H9 (cell line): Measurements from ENCODE around the gene ITGB6. TPM values are rescaled to one million over a fixed set of nuclear protein-coding genes. Genes with fewer than 3 reads are reported as not detected.

Experiments
- DNase-seq: peaks from one replicate; pipeline ENCODE4 v3.0.0-alpha.2; 2017
- H2AFZ ChIP-seq: one replicate; pipeline ENCODE4 v1.6.1; 2013; ENCODE audit warnings: mild to moderate bottlenecking, low read length, control low read depth, moderate library complexity
- H2AK5ac ChIP-seq: 2 replicates; pipeline ENCODE4 v1.6.1; 2013; ENCODE audit warnings: low read length, control low read depth, mixed read lengths; ENCODE audit not compliant: insufficient read length
- H2BK120ac ChIP-seq: one replicate; pipeline ENCODE4 v1.6.1; 2013; ENCODE audit warnings: low read depth, mild to moderate bottlenecking, low read length, control low read depth, inconsistent platforms; ENCODE audit not compliant: poor library complexity, severe bottlenecking
- H2BK12ac ChIP-seq: 2 replicates; pipeline ENCODE4 v1.6.1; 2013; ENCODE audit warnings: low read length, control low read depth, mixed read lengths, low read depth; ENCODE audit not compliant: insufficient read length
- H2BK15ac ChIP-seq: 2 replicates; pipeline ENCODE4 v1.6.1; 2013; ENCODE audit warnings: low read depth, low read length, control low read depth
- H2BK20ac ChIP-seq: one replicate; pipeline ENCODE4 v1.6.1; 2013; ENCODE audit warnings: low read depth, mild to moderate bottlenecking, low read length, control low read depth, inconsistent platforms; ENCODE audit not compliant: poor library complexity, severe bottlenecking
- H2BK5ac ChIP-seq: 2 replicates; pipeline ENCODE4 v1.6.1; 2013; ENCODE audit warnings: low read length, control low read depth, mixed read lengths; ENCODE audit not compliant: insufficient read length
- H3K14ac ChIP-seq: 2 replicates; pipeline ENCODE4 v1.6.1; 2013; ENCODE audit warnings: low read length, control low read depth; ENCODE audit not compliant: insufficient read depth
- H3K18ac ChIP-seq: 2 replicates; pipeline ENCODE4 v1.6.1; 2013; ENCODE audit warnings: low read depth, mild to moderate bottlenecking, mixed read lengths, low read length, control low read depth; ENCODE audit not compliant: insufficient read length
- H3K23ac ChIP-seq: 2 replicates; pipeline ENCODE4 v1.6.1; 2013; ENCODE audit warnings: low read length, control low read depth, mixed read lengths, low read depth; ENCODE audit not compliant: insufficient read length
- H3K23me2 ChIP-seq: 2 replicates; pipeline ENCODE4 v1.6.1; 2013; ENCODE audit warnings: low read depth, mild to moderate bottlenecking, mixed read lengths, low read length, control low read depth; ENCODE audit not compliant: insufficient read length, poor library complexity, severe bottlenecking
- H3K27ac ChIP-seq: 2 replicates; pipeline ENCODE4 v1.5.1; 2013; ENCODE audit warnings: low read length, control low read depth, mixed read lengths, low read depth; ENCODE audit not compliant: insufficient read length
- H3K27me3 ChIP-seq: 2 replicates; pipeline ENCODE4 v1.6.1; 2013; ENCODE audit warnings: low read length, control low read depth, inconsistent platforms; ENCODE audit not compliant: insufficient read depth
- H3K4ac ChIP-seq: 2 replicates; pipeline ENCODE4 v1.6.1; 2013; ENCODE audit warnings: low read depth, mild to moderate bottlenecking, control low read depth, inconsistent platforms, low read length, moderate library complexity
- H3K4me1 ChIP-seq: 2 replicates; pipeline ENCODE4 v1.6.1; 2013; ENCODE audit warnings: low read length, control low read depth, inconsistent platforms; ENCODE audit not compliant: insufficient read depth
- H3K4me2 ChIP-seq: 2 replicates; pipeline ENCODE4 v1.6.1; 2013; ENCODE audit warnings: low read length, control low read depth, mixed read lengths; ENCODE audit not compliant: insufficient read length, insufficient read depth
- H3K56ac ChIP-seq: 2 replicates; pipeline ENCODE4 v1.6.1; 2013; ENCODE audit warnings: low read depth, mild to moderate bottlenecking, mixed read lengths, low read length, control low read depth; ENCODE audit not compliant: insufficient read length
- H3K79me1 ChIP-seq: 2 replicates; pipeline ENCODE4 v1.6.1; 2013; ENCODE audit warnings: low read depth, mild to moderate bottlenecking, moderate library complexity, low read length, control low read depth, inconsistent platforms; ENCODE audit not compliant: insufficient read depth, poor library complexity, severe bottlenecking
- H3K79me2 ChIP-seq: 2 replicates; pipeline ENCODE4 v1.6.1; 2013; ENCODE audit warnings: low read length, control low read depth, inconsistent platforms; ENCODE audit not compliant: insufficient read depth
- H3K9ac ChIP-seq: 2 replicates; pipeline ENCODE4 v1.6.1; 2013; ENCODE audit warnings: low read length, control low read depth, mixed read lengths; ENCODE audit not compliant: insufficient read length; ENCODE audit errors: extremely low read depth
- H3K9me3 ChIP-seq: one replicate; pipeline ENCODE4 v1.6.1; 2013; ENCODE audit warnings: low read depth, low read length, inconsistent platforms; ENCODE audit not compliant: control insufficient read depth
- H3T11ph ChIP-seq: one replicate; pipeline ENCODE4 v1.6.1; 2013; ENCODE audit warnings: mild to moderate bottlenecking, low read length, control low read depth, inconsistent platforms
- H4K20me1 ChIP-seq: one replicate; pipeline ENCODE4 v1.6.1; 2013; ENCODE audit not compliant: control insufficient read depth, insufficient read length, insufficient read depth
- H4K5ac ChIP-seq: 2 replicates; pipeline ENCODE4 v1.6.1; 2013; ENCODE audit warnings: low read depth, mild to moderate bottlenecking, mixed read lengths, low read length, control low read depth; ENCODE audit not compliant: insufficient read length
- H4K8ac ChIP-seq: replicated peaks from 2 replicates; pipeline ENCODE4 v1.6.1; 2013; ENCODE audit warnings: low read length, control low read depth, mixed read lengths, low read depth; ENCODE audit not compliant: insufficient read length
- H4K91ac ChIP-seq: 2 replicates; pipeline ENCODE4 v1.6.1; 2013; ENCODE audit warnings: low read depth, mild to moderate bottlenecking, moderate library complexity, mixed read lengths, low read length, control low read depth; ENCODE audit not compliant: insufficient read length
- H3K27ac Mint-ChIP-seq, 3 experiments: 2 replicates in 2 of 3; 3 replicates in 1 of 3; pipeline ENCODE4 v1.8.0; 2020 to 2021; ENCODE audit warnings: mixed read lengths in 3 of 3, mild to moderate bottlenecking in 1 of 3, moderate library complexity in 1 of 3
- H3K27me3 Mint-ChIP-seq: 2 replicates; pipeline ENCODE4 v1.8.0; 2021; ENCODE audit warnings: low read depth, mild to moderate bottlenecking, moderate library complexity, mixed read lengths
- H3K36me3 Mint-ChIP-seq, 3 experiments: 2 replicates in 2 of 3; 3 replicates in 1 of 3; pipeline ENCODE4 v1.8.0; 2020 to 2021; ENCODE audit warnings: low read depth in 3 of 3, mixed read lengths in 3 of 3; ENCODE audit not compliant: insufficient read depth in 1 of 3
- H3K4me1 Mint-ChIP-seq, 2 experiments: 2 replicates each; pipeline ENCODE4 v1.8.0; 2020; ENCODE audit warnings: mixed read lengths in 2 of 2
- H3K4me3 Mint-ChIP-seq, 2 experiments: 2 replicates in 1 of 2; 3 replicates in 1 of 2; pipeline ENCODE4 v1.8.0; 2020 to 2021; ENCODE audit warnings: mild to moderate bottlenecking in 2 of 2, mixed read lengths in 2 of 2, moderate library complexity in 1 of 2
- H3K9me3 Mint-ChIP-seq, 2 experiments: 2 replicates in 1 of 2; 3 replicates in 1 of 2; pipeline ENCODE4 v1.8.0; 2020; ENCODE audit warnings: mild to moderate bottlenecking in 2 of 2, mixed read lengths in 2 of 2, moderate library complexity in 1 of 2
- CTCF ChIP-seq: fragments of 200-600 bp; sonication (generic); conservative IDR thresholded peaks from 3 replicates; pipeline ENCODE4 v1.8.0; 2021; ENCODE audit warnings: antibody characterized with exemption, mild to moderate bottlenecking
- WGBS: extraction: QIAGEN DNeasy Blood & Tissue Kit; methylation state at CpG from one replicate; pipeline ENCODE4 v1.1.7; 2013; ENCODE audit warnings: missing lambda C conversion rate, low lambda C conversion rate, mixed read lengths; ENCODE audit not compliant: insufficient read length; ENCODE audit errors: extremely low coverage; 5-methylcytosine and 5-hydroxymethylcytosine counted together
- total RNA-seq: library from RNA; stranded (reverse); gene quantifications from 2 replicates; pipeline ENCODE4 v1.2.1, GENCODE V29; 2021

The ITGB6 gene
- total RNA-seq, 1 experiment from 2014 or later, result not detected

- Histone ChIP-seq H3K27ac (no peak overlapping the region), H3K27me3 (no peaks in the 10 kb centered on the region), H2BK120ac (no peak overlapping the region), H4K8ac (no peak overlapping the region), H2BK20ac (no peak overlapping the region), H3K9me3 (no peaks in the 10 kb centered on the region), H3K56ac (no peak overlapping the region), H3K4ac (no peak overlapping the region), H3K23ac (no peak overlapping the region), H2AFZ (no peak overlapping the region), H3K23me2 (no peaks in the 10 kb centered on the region), H3K9ac (no peak overlapping the region), H2BK12ac (no peak overlapping the region), H2AK5ac (no peak overlapping the region), H2BK15ac (no peak overlapping the region), H4K91ac (no peak overlapping the region), H4K20me1 (no peaks in the 10 kb centered on the region), H3K18ac (no peak overlapping the region), H3K79me2 (no peaks in the 10 kb centered on the region), H2BK5ac (no peak overlapping the region), H3K4me2 (no peak overlapping the region), H3K14ac (no peak overlapping the region), H4K5ac (no peak overlapping the region), H3K79me1 (no peaks in the 10 kb centered on the region), H3T11ph (no peak overlapping the region), H3K4me1 (no peaks in the 10 kb centered on the region)
- no peaks in the 10 kb centered on the region; the same call in 1 of the 2 replicates for H3K27me3 Mint-ChIP-seq
- no peak overlapping the region for H3K27ac Mint-ChIP-seq
- TF ChIP-seq CTCF, result no peak
- DNase-seq, result no peak
- no peaks in the 10 kb centered on the region for H3K36me3 Mint-ChIP-seq
- peaks cover 8 to 9% of the 10 kb centered on the region in 2 experiments for H3K4me1 Mint-ChIP-seq
- H3K9me3 Mint-ChIP-seq, result no peaks in the 10 kb centered on the region
- no CpG with 5 or more reads among the region's 2 CpGs for WGBS
- no peak overlapping the region for H3K4me3 Mint-ChIP-seq
These were observed 73.3 kb downstream of the ITGB6 start for GRCh38 chr2:160126756-160127155.
